Cardiac septum (tissue), 1 donor: ENCODE results near the gene CRB3. TPM values are rescaled to one million over a fixed set of nuclear protein-coding genes. Genes with fewer than 3 reads are reported as not detected.
"Not testable (repeated sequence)": the region's sequence is repeated elsewhere in the genome, so short reads cannot be mapped to it uniquely, and the experiment has no call there.

Experiments
- DNase-seq: peaks from one replicate; pipeline ENCODE4 v3.0.0-alpha.2; 2020; ENCODE audit warnings: low spot score
- intact Hi-C: fragments of 100-400 bp; cut with DNase I; formaldehyde crosslinking; loops from one replicate; pipeline ENCODE4 v1.14.0; 2022
- total RNA-seq: library from RNA; stranded (reverse); fragmentation: NEBNext Ultra II Directional; extraction: Animal tissue kit (Norgen Biotek cat#: 25700); gene quantifications from one replicate; pipeline ENCODE4 v1.2.1, GENCODE V29; 2021
- donor health status: DM: no; HTN: no; CAD: no.

Gene CRB3
- total RNA-seq, 1 donor from 2014 or later, result not detected

GRCh38 chr19:6482343-6482686 is 18.2 kb downstream of the CRB3 start:
- no peak for DNase-seq
- intact Hi-C loops, result no loop called here

DNA sequence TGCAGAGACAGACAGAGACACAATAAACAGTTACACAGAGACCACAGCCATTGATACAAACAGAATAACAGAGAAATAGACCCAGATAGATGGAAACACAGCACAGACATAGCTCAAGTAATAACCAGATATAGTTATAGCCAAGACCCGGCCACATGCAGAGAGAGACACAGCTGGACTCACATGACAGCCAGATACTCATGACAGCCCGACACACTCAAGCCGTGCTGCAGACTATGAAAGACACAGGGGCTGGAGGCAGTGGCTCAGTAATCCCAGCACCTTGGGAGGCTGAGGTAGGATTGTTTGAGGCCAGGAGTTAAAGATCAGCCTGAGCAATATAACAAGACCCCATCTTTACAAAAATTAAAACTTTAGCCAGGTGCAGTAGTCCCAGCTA is 19.2 kb downstream of the CRB3 start:
- DNase-seq, result no peak

GRCh38 chr19:6484230-6484629 is 20.2 kb downstream of the CRB3 start:
- DNase-seq, result no peak
- intact Hi-C loops, result no loop called here

More for the DNA sequence above, 19.2 kb downstream of the CRB3 start:
- intact Hi-C loops, result no loop called here

GRCh38 chr19:6484831-6485230 is 20.8 kb downstream of the CRB3 start:
- no peak for DNase-seq
- intact Hi-C loops, result no loop called here

DNA sequence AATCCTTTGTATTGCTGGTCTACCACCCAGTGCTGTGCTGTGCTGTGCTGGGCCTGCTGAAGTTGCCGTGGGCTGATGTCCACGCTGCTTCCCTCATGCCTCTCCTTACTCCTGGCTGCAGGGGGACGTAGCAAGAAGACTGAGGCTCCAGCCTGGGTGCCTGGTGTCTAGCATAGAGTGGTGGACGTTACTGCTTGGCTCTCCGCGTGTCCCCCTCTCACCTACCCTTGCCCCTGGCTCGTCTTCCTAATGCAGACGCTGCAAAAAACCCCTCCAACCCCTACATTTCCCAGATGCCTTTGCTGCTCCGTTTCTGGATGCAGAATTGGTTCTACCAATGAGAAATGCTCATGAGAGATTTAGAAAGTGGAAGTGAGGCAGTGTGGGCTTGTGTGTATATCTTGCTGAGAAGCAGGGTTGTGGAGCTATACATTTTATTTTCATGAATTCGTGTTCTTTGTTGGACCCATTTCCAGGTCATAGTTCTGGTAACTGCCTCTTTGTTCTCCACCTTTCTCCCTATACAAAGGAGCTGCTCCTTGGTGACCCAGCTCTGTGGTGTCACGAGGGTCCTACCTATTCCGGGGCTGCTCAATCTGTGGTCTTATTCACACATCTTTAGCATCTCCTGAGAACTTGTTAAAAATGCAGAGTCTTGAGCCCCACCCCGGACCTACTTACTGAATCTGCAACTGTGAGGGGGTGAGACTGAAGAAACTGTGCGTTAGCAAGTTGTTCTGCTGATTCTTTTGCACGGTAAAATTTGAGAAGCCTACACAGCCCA is 25.4 kb downstream of the CRB3 start:
- intact Hi-C loops, result no loop called here
- DNase-seq, result no peak

- no peak for DNase-seq
- intact Hi-C loops, result no loop called here
Observed at GRCh38 chr19:6490134-6490533, 26.1 kb downstream of the CRB3 start.

DNA sequence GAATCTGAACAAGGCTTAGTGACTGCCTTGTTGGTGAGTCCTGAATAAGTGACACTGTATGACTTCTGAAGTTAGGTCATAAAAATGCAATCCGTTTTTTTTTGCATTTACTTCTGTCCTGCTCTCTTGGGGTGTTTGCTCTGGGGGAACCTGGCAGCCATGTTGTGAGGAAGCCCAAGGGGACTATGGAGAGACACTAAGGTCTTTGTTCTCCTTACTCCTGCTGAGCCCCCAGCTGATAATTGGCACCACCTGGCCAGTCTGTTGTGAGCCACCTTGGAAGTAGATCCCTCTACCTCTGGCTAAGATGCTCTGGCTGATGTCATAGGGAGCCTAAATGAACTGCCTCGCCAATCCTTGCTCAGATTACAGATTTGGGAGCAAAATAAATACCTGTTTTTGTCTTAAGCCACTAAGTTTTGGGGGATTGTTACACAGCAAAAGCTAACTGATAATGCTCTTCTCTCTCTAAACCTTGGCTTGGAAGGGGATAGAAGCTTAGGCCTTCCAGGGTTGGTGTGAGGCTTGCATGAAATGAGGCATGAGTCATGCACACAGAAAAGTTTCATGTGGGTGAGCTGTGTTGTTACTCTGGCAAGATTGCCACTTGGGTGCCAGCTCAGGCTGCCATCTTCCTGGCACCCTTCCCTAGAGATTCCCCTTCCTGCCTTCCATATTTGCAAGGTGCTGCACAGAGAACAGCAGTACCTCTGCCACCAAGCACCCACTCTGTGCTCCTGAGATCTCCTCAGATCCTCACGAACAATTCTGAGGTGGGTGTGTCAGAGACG is 27.9 kb downstream of the CRB3 start:
- no peak for DNase-seq
- intact Hi-C loops, result no loop called here

DNA sequence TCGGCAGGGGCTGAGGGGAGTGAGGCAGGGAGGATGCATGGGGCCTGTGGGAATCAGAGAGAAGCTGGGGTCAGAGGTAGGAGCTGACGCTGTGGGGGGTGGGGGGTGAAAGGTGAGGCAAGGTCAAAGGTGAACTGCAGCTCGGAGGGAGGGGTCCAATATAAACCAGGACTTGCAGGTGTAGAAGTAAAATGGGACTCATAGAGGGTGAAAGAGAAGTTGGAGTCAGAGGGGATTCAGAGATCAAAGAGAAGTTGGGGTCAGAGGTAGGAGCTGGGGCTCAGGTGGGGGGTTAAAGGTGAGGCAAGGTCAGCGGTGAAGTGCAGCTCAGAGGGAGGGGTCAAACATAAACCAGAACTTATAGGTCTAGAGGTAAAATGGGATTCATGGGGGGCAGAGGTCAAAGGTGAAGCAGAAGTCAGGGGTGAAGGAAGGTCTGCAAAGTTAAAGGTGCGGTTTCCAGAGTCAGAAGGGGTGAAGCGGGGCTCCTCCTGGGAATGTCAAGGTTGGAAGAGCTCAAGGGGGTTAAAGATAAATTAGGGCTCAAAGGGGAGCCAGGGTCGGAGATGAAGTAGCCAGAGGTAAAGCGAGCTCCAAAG is 30.5 kb downstream of the CRB3 start:
- intact Hi-C loops, result no loop called here
- no peak for DNase-seq

GRCh38 chr19:6495947-6496346 is 31.9 kb downstream of the CRB3 start:
- no peak for DNase-seq
- intact Hi-C loops, result no loop called here

- intact Hi-C loops, result no loop called here
- DNase-seq, result no peak
Observed at GRCh38 chr19:6498294-6499036, 34.4 kb downstream of the CRB3 start.

GRCh38 chr19:6499052-6499790 is 35.1 kb downstream of the CRB3 start:
- no peak for DNase-seq
- intact Hi-C loops, result no loop called here

GRCh38 chr19:6500837-6501739 is 37.0 kb downstream of the CRB3 start:
- DNase-seq, result no peak
- intact Hi-C loops, result no loop called here

- no peak for DNase-seq
- intact Hi-C loops, result no loop called here
Observed at GRCh38 chr19:6501740-6502648, 37.9 kb downstream of the CRB3 start, which contains the start of gene TUBB4A. TUBB4A (minus strand) TSS chr19:6502309; CDS start chr19:6502212, 97 bp downstream.

- intact Hi-C loops, result no loop called here
- no peak for DNase-seq
Observed at GRCh38 chr19:6503407-6504201, 39.5 kb downstream of the CRB3 start.

DNA sequence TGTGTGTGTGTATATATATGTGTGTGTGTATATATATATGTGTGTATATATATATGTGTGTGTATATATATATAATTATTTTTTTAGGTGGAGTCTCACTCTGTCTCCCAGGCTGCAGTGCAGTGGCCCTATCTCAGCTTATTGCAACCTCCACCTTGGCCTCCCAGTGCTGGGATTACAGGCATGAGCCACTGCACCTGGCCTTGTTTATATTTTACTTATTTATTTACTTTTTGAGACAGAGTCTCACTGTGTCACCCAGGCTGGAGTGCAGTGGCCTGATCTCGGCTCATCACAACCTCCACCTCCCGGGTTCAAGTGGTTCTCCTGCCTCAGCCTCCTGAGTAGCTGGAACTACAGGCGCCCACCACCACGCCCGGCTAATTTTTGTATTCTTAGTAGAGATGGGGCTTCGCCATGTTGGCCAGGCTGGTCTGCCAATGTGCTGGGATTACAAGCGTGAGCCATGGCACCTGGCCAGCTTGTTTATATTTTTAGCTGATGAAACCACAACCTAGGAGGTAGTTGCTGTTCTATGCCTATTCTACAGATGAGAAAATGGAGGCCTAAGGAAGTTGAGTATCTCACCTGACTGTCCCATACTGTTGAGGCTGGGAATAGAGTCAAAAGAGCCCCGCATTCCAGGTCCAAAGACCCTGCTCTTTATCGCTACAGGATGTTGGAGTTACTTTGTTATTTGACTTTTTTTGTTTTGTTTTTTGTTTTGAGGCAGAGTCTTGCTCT is 44.1 kb downstream of the CRB3 start:
- intact Hi-C loops, DNase-seq: not testable (repeated sequence)
